Stromal cell of bone marrow (primary cell): ENCODE data around the gene HACE1.

Source experiments
- DNase-seq: peaks from one replicate; pipeline ENCODE4 v3.0.0-alpha.2; 2012; ENCODE audit warnings: low read depth

HACE1 gene

GRCh38 chr6:104688283-104688969, 171.3 kb downstream of the HACE1 start:
- DNase-seq: no peak

- no peak for DNase-seq
These were observed 173.1 kb downstream of the HACE1 start for GRCh38 chr6:104686550-104687175.

DNA sequence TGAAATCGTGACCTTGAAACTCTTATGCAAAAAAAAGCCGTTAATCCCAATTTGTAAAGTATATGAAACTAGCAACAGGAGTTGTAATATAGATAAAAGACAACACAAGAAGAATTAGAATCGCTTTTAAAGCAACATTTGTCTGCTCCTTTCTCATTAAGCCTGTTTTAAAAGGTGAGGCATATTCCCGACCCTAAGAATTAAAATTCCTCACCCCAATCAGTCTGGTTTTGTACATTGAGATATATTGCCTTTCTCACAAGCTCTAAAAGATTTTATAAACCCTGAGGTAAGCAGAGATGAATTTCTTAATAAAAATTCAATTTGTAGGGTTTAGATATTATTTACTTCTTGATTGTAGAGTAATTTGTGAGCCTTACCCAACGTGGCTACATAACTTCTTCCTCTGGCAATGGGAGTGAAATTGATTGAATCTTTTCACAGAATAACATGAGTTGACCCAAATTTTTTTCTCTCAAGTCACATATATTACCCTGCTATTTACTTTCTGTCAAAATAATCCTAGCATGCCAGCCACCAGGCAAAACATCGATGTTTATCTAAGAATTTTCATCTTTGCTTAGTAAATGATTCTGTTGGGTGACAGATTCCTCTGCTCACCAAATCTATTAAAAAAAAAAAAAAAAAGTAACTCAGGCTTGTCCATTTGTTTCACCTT, 173.7 kb downstream of the HACE1 start:
- DNase-seq: no peak

DNA sequence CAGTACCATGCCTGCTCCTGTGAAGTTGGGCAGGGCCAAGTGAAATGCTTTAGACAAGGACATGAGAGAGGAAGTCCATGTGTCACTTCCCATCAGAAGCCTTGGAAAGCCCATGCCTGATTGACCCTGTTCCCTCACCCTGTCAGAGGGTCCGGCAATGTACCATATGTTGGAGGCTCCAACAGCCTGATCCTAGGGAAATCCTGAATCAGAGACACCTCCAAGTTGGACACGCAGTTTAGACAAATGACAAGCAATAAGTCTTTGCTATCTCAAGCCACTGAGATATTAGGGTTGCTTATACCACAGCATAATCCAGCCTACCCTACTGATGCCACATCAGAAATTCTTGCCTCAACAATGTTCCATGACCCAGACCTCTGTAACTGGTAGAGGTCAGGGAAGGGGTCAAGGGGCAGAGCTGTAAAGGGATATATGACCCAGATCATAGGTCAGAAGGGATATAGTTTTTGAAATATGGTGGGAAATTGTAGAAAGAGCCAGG, 174.8 kb downstream of the HACE1 start:
- DNase-seq: no peak

DNA sequence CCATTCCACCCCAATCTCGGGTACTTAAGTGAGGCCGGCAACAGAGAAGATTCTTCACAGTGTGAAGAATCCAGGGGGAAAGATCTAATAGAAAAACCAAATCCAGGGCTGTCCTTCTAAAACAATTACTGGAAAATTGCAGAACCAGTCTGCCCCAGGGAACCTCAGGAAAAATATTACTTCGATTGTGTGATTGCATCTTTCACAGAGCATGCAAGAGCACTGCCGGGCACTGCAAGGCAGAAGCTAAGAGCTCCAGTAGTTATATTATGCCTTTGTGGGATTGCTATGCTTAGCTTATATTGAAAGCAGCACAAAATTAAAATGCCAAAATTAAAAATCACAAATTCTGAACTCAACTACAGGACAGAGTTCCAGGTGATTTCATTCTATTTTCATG, 175.9 kb downstream of the HACE1 start:
- no peak for DNase-seq

DNA sequence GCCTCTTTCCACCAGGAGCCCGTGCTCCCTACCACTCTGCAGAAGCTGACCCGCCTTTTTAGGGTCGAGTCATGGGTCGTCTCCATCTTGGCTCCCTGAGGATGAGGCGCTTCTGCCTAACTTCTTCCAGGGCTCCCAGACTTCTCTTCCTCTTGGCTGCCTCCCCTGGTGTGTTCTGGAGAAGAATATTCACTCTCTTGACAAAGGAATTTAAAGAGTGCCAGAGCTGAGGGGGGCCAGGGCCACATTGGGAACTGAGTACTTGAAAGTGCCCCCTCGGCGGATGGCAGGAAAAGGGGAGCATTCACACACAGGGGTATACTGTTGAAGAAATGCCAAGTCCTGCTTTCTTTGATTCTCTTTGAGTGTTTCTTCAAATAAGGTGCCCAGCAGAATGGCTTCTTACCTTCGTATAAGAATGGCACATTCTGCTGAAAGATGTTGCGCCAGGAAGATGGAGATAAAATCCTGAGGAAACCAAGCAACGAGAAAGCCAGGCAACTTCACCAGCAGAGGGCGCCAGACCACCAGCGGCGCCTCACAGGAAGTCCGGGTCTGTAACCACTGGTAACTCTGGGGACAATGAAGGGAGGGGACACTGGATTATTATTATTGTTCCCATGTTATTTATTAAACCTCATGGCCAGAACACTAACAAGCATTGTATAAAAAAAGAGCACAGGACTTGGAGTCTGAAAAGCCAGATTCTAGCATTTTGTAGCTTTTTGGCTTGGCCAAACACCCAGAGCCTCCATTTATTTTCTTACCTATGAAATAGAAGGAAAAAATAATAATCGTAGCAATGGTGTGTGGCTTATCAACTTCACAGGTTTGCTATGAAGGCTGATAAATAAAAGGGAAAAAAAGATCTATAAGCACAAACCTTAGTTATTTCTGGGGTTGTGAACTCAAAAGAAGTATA, 176.7 kb downstream of the HACE1 start:
- DNase-seq: peak; percentile 9

GRCh38 chr6:104680539-104680938, 179.2 kb downstream of the HACE1 start:
- no peak for DNase-seq

- DNase-seq: no peak
These were observed 179.7 kb downstream of the HACE1 start for GRCh38 chr6:104679971-104680370.
